Transverse colon (tissue), 4 donors: Measurements from ENCODE around the gene TMED8.

Experiments used
- POLR2AphosphoS5 ChIP-seq, 3 donors: sonication (generic); formaldehyde crosslinking; IDR thresholded peaks; one replicate each; pipeline ENCODE4 v1.6.1; 2016; ENCODE audit warnings: antibody characterized with exemption in 3 of 3
- TF ChIP-seq, protein P1 (sequence below), 5 experiments: fragments of 200-600 bp in 3 of 5; fragments of 450-650 bp in 2 of 5; sonication (generic) in 3 of 5; IDR thresholded peaks; 1 replicate in 2 of 5; 2 replicates in 3 of 5; pipeline ENCODE4 v1.5.1; 2016 to 2017; ENCODE audit warnings: antibody characterized with exemption in 5 of 5, inconsistent platforms in 3 of 5, mild to moderate bottlenecking in 2 of 5, moderate library complexity in 1 of 5

DNA sequence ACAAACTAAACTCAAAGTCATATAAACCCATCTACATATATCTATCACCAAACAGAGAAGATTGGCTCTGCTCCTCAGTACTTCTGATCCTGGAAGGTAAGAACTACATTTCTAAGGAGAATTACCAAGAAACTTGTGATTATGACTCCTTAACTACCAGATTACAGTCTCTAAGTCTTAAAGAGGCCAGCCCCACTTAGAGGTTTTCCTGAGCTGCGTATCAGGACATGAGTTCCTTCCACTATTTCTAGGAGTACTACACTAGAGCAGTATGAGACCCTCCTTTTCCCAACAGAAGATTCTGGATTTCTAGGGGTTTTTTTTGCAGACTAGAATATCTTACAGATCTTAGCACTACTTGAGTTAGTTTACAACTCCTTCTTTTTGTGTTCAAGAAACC lies 46.5 kb upstream of the TMED8 start, which contains the start of gene NOXRED1:
- TF ChIP-seq POLR2AphosphoS5 (IDR thresholded peaks at IDR 0.05), result no peak
- TF ChIP-seq, protein P1, sequence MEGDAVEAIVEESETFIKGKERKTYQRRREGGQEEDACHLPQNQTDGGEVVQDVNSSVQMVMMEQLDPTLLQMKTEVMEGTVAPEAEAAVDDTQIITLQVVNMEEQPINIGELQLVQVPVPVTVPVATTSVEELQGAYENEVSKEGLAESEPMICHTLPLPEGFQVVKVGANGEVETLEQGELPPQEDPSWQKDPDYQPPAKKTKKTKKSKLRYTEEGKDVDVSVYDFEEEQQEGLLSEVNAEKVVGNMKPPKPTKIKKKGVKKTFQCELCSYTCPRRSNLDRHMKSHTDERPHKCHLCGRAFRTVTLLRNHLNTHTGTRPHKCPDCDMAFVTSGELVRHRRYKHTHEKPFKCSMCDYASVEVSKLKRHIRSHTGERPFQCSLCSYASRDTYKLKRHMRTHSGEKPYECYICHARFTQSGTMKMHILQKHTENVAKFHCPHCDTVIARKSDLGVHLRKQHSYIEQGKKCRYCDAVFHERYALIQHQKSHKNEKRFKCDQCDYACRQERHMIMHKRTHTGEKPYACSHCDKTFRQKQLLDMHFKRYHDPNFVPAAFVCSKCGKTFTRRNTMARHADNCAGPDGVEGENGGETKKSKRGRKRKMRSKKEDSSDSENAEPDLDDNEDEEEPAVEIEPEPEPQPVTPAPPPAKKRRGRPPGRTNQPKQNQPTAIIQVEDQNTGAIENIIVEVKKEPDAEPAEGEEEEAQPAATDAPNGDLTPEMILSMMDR (IDR thresholded peaks at IDR 0.05), result no peak
